Left lung (tissue), 10 donors: ENCODE results near the gene RPS6KA2. TPM values are rescaled to one million over a fixed set of nuclear protein-coding genes. Genes with fewer than 3 reads are reported as not detected.
A peak's percentile ranks its signal among the peaks of the same experiment; 100 is the strongest.

Experiments used
- ATAC-seq: fragments of 200-7000 bp; cut with Tn5 transposase; one replicate; pipeline ENCODE4 v1.9.1; 2020; ENCODE audit warnings: moderate library complexity
- DNase-seq, 4 donors: peaks; one replicate each; pipeline ENCODE4 v3.0.0-alpha.2; 2013 to 2020
- H3K27ac ChIP-seq, 2 donors: fragments of 200-600 bp; sonication (generic) in 1 of 2; one replicate each; pipeline versions ENCODE4 v1.5.0 to v1.8.0; 2020 to 2021
- H3K27me3 ChIP-seq, 2 donors: fragments of 200-600 bp; sonication (generic) in 1 of 2; one replicate each; pipeline versions ENCODE4 v1.5.0 to v1.8.0; 2020 to 2021
- H3K36me3 ChIP-seq, 2 donors: fragments of 200-600 bp; sonication (generic) in 1 of 2; one replicate each; pipeline versions ENCODE4 v1.5.0 to v1.8.0; 2020 to 2021
- H3K4me1 ChIP-seq, 2 donors: fragments of 200-600 bp; one replicate each; pipeline ENCODE4 v1.8.0; 2021
- H3K4me3 ChIP-seq, 2 donors: fragments of 200-600 bp; sonication (generic) in 1 of 2; one replicate each; pipeline versions ENCODE4 v1.5.0 to v1.8.0; 2020 to 2021; ENCODE audit warnings: mild to moderate bottlenecking in 1 of 2
- H3K9me3 ChIP-seq, 2 donors: fragments of 200-600 bp; sonication (generic) in 1 of 2; one replicate each; pipeline versions ENCODE4 v1.5.0 to v1.8.0; 2020 to 2021
- intact Hi-C, 2 donors: fragments of 100-400 bp; cut with DNase I; formaldehyde crosslinking; loops; one replicate each; pipeline versions ENCODE4 v1.11.2 to v1.14.2; 2022
- polyA plus RNA-seq, 6 donors: library from polyadenylated mRNA; unstranded; fragments of 120-200 nt; gene quantifications; one replicate each; pipeline ENCODE4 v1.2.1, GENCODE V29; 2013; ENCODE audit not compliant: insufficient read length in 6 of 6
- total RNA-seq, 2 donors: library from RNA; stranded (reverse); fragmentation: NEBNext Ultra II Directional; extraction: Animal tissue kit (Norgen Biotek cat#: 25700); gene quantifications; one replicate each; pipeline ENCODE4 v1.2.1, GENCODE V29; 2021
- TF ChIP-seq, protein P1 (sequence below), 2 donors: fragments of 200-600 bp; sonication (generic) in 1 of 2; IDR thresholded peaks; one replicate each; pipeline versions ENCODE4 v1.5.0 to v1.8.0; 2021; ENCODE audit warnings: antibody characterized with exemption in 2 of 2
- donor health status: DM: no; HTN: yes; CAD: no.
- donor health status: DM: no; HTN: no; CAD: no.

RPS6KA2 gene
- total and polyA plus RNA-seq, 8 donors = 42.0 to 160 (median 48.0) TPM

DNA sequence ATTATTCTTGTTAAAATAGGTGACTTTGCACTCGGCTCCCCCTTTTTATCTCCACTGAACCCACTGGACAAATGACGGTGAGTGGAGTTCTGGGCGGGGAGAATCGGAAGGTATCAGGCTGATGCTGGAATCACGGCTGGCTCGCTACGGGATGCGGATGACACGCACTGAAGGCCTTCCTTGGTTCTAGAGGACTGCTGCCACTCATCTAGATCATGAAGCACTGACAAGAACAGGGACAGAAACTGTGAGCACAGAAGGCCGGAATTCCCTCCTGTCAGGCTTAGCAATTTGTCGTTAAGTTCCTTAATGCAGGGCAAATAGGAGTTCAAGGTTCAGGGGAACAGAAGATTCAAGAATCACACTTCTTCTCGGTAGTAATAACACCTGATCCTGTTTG is 154.4 kb downstream of the RPS6KA2 start:
- Histone ChIP-seq H3K27me3 (no peaks in the 10 kb centered on the region), H3K9me3 (no peaks in the 10 kb centered on the region), H3K4me3 (no peak overlapping the region), H3K4me1 (peaks cover 0 to 9% of the 10 kb centered on the region in 2 donors), H3K27ac (peak overlapping the region; percentile 44 to 65), H3K36me3 (peaks cover 0 to 82% of the 10 kb centered on the region in 2 donors)
- intact Hi-C loops = no loop called here
- DNase-seq (no peak), ATAC-seq (no peak)
- TF ChIP-seq, protein P1, sequence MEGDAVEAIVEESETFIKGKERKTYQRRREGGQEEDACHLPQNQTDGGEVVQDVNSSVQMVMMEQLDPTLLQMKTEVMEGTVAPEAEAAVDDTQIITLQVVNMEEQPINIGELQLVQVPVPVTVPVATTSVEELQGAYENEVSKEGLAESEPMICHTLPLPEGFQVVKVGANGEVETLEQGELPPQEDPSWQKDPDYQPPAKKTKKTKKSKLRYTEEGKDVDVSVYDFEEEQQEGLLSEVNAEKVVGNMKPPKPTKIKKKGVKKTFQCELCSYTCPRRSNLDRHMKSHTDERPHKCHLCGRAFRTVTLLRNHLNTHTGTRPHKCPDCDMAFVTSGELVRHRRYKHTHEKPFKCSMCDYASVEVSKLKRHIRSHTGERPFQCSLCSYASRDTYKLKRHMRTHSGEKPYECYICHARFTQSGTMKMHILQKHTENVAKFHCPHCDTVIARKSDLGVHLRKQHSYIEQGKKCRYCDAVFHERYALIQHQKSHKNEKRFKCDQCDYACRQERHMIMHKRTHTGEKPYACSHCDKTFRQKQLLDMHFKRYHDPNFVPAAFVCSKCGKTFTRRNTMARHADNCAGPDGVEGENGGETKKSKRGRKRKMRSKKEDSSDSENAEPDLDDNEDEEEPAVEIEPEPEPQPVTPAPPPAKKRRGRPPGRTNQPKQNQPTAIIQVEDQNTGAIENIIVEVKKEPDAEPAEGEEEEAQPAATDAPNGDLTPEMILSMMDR (IDR thresholded peaks at IDR 0.05) = no peak

DNA sequence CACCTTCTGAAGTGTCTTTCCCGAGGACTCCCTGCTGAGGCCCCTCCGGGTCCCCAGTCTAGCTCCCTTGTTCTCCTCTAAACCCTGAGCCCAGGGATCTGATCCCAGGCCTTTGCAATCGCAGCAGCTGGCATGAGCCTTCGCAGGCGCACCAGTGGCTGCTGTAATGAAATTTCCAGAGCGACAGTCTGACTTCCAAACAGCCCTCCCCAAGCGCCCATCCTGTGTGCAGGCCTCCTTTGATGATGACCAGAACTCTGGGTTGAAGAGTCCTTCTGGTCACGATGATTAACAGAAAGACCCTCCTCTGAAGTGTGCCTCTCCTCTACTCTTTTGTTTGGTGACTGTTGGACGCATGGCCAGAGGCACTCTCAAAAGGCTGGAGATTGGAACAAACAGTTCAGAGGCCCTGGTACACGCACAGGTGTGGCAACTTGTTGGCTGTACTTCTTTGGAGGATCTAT is 155.2 kb downstream of the RPS6KA2 start:
- DNase-seq = peak in 2 of 4 donors; percentile 71 to 80
- no peaks in the 10 kb centered on the region for H3K27me3 ChIP-seq
- H3K36me3 ChIP-seq = peaks cover 0 to 82% of the 10 kb centered on the region in 2 donors
- intact Hi-C loops = no loop called here
- no peak overlapping the region for H3K4me3 ChIP-seq
- TF ChIP-seq, protein P1 (IDR thresholded peaks at IDR 0.05) = no peak
- ATAC-seq = peak; percentile 88
- H3K9me3 ChIP-seq = no peaks in the 10 kb centered on the region
- peak overlapping the region; percentile 45 to 53 for H3K27ac ChIP-seq
- peaks cover 0 to 12% of the 10 kb centered on the region in 2 donors for H3K4me1 ChIP-seq

DNA sequence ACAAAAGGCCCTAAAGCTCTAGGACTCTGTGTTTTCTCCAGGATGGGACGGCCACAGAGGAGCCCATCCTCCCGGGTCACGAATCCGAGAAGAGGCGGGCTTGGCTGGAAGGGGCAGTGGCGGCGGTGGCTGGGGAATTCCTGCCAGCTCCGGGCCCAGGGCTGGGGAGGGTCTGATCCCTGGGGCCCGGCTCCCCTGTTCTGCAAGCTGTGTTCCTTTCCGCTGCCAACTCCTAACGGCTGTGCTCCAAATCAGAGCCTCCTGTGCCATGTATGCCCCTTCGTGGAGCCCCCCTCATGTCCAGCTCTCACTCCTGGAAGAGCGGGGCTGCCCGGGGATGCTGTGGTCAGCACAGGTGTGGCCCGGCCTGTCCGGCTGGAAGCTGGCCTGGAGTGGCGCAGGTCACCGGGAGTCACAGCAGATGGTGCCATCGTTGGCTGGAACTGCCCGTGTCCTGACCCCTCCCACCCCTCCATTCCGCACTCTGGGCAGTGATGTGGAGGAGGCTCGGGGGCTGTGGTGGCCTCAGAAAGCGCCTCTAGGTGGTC is 156.1 kb downstream of the RPS6KA2 start:
- Histone ChIP-seq H3K4me3 (no peak overlapping the region), H3K36me3 (peaks cover 0 to 77% of the 10 kb centered on the region in 2 donors), H3K27me3 (no peaks in the 10 kb centered on the region), H3K9me3 (no peaks in the 10 kb centered on the region), H3K4me1 (peaks cover 0 to 12% of the 10 kb centered on the region in 2 donors), H3K27ac (peak overlapping the region; percentile 45 to 53)
- no peak for ATAC-seq
- peak in 1 of 4 donors; percentile 73 for DNase-seq
- TF ChIP-seq, protein P1 (IDR thresholded peaks at IDR 0.05) = no peak
- intact Hi-C loops = no loop called here

DNA sequence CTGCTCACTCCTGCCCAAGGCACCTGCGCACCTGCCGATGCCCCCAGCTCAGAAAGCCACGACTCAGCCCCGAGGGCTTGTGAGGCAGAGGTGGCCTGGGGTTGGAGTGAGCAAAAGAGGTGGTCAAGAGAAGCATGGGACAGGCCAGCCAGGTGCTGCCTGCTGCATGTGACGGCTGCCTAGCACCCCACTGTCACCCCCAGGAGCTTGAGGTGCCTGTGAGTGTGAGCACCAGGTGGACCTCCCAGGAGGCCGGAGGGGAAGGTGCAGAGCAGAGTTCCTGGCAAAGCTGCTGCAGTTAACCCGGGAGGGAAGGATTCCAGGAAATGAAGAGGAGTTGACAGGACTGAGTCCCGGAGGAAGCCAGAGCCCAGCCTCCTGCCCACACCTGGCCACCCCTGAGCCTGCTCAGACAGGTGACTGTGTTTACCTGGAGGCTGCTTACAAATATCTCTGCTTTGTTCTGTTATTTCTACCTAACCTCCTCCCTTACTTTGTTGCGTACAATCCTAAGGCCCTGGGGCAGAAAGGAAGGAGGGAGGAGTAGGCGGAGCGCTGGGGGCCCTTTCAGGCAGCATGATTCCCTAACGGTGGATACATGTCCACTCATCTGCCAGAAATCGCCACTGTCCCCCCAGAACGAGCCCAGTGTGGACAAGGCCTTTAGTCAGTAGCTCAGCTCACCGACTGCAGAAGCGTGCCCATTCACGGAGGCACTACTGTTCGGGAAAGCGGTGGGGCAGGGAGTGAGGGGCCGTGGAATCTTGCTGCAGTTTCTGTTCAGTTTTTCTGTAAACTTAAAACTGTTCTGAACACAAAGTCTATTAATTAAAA is 156.8 kb downstream of the RPS6KA2 start:
- Histone ChIP-seq H3K27ac (no peak overlapping the region), H3K36me3 (peaks cover 0 to 79% of the 10 kb centered on the region in 2 donors), H3K27me3 (no peaks in the 10 kb centered on the region), H3K4me1 (peaks cover 0 to 12% of the 10 kb centered on the region in 2 donors), H3K4me3 (no peak overlapping the region), H3K9me3 (no peaks in the 10 kb centered on the region)
- intact Hi-C loops = no loop called here
- ATAC-seq (no peak), DNase-seq (peak in 1 of 4 donors; percentile 61)
- TF ChIP-seq, protein P1 (IDR thresholded peaks at IDR 0.05) = no peak

DNA sequence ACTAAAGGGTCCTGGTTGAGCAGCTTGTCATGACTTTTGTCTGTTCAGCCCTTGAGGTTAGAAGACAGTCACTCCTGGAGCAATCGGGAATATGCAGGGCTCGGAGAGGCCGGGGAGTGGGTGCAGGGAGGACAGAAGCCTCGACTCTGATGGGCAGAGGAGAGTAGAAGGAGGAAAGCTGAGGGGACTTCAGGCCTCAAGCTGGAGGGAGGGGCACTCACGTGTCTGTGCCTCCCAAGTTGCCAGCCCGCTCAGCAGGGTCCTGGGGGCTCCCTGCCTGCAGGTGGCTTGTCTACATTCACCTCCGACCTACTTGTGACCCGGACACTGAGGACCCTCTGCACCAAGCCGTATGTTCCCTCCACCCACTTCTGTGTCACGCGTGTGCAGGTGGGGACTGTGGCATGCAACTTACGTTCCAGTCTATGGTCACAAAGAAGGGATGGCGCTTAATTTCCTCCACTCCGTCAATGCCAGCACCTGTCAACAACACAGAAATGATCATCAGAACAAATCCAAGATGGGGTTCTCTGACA is 157.6 kb downstream of the RPS6KA2 start:
- no peaks in the 10 kb centered on the region for H3K9me3 ChIP-seq
- ATAC-seq (no peak), DNase-seq (peak in 1 of 4 donors; percentile 43)
- no peak overlapping the region for H3K4me3 ChIP-seq
- TF ChIP-seq, protein P1 (IDR thresholded peaks at IDR 0.05) = no peak
- no peaks in the 10 kb centered on the region for H3K27me3 ChIP-seq
- peaks cover 0 to 12% of the 10 kb centered on the region in 2 donors for H3K4me1 ChIP-seq
- intact Hi-C loops = no loop called here
- H3K36me3 ChIP-seq = peaks cover 0 to 80% of the 10 kb centered on the region in 2 donors
- no peak overlapping the region for H3K27ac ChIP-seq
